MM.1S (cell line): ENCODE data around the gene S100A16.
"Not testable (repeated sequence)": the region's sequence is repeated elsewhere in the genome, so short reads cannot be mapped to it uniquely, and the experiment has no call there.

ENCODE experiments used
- DNase-seq: peaks from one replicate; pipeline ENCODE4 v3.0.0-alpha.2; 2015
- H2AFZ ChIP-seq: fragments of 300-600 bp; sonication (generic); 2 replicates; pipeline ENCODE4 v1.6.0; 2016; ENCODE audit warnings: antibody characterized with exemption, low read length
- H3F3A ChIP-seq: fragments of 300-600 bp; sonication (generic); 2 replicates; pipeline ENCODE4 v1.6.1; 2016; ENCODE audit warnings: mild to moderate bottlenecking, antibody characterized with exemption, low read length, moderate library complexity, mixed read lengths; ENCODE audit not compliant: insufficient read depth
- H3K27ac ChIP-seq: fragments of 300-600 bp; sonication (generic); 2 replicates; pipeline ENCODE4 v1.5.1; 2016; ENCODE audit warnings: mild to moderate bottlenecking, low read length
- H3K27me3 ChIP-seq: fragments of 300-600 bp; sonication (generic); replicated peaks from 2 replicates; pipeline ENCODE4 v1.6.0; 2016; ENCODE audit warnings: low read length; ENCODE audit not compliant: insufficient read depth
- H3K36me3 ChIP-seq: fragments of 300-600 bp; sonication (generic); replicated peaks from 2 replicates; pipeline ENCODE4 v1.6.1; 2016; ENCODE audit warnings: mild to moderate bottlenecking, low read length, mixed read lengths; ENCODE audit not compliant: insufficient read depth
- H3K4me1 ChIP-seq: fragments of 300-600 bp; sonication (generic); 2 replicates; pipeline ENCODE4 v1.6.1; 2016; ENCODE audit warnings: low read length, mixed read lengths
- H3K4me2 ChIP-seq: fragments of 300-600 bp; sonication (generic); 2 replicates; pipeline ENCODE4 v1.6.0; 2016; ENCODE audit warnings: low read depth, low read length
- H3K4me3 ChIP-seq: fragments of 300-600 bp; sonication (generic); 2 replicates; pipeline ENCODE4 v1.5.1; 2016; ENCODE audit warnings: low read length, mixed read lengths
- H3K79me2 ChIP-seq: fragments of 300-600 bp; sonication (generic); 2 replicates; pipeline ENCODE4 v1.6.1; 2016; ENCODE audit warnings: mixed run types, low read length, mixed read lengths
- H3K9ac ChIP-seq: fragments of 300-600 bp; sonication (generic); 2 replicates; pipeline ENCODE4 v1.6.1; 2016; ENCODE audit warnings: low read length, mixed read lengths
- H3K9me2 ChIP-seq: fragments of 300-600 bp; sonication (generic); replicated peaks from 2 replicates; pipeline ENCODE4 v1.6.1; 2016; ENCODE audit warnings: mild to moderate bottlenecking, low read length, mixed read lengths; ENCODE audit not compliant: insufficient read depth
- H3K9me3 ChIP-seq: fragments of 300-600 bp; sonication (generic); replicated peaks from 2 replicates; pipeline ENCODE4 v1.6.1; 2016; ENCODE audit warnings: mild to moderate bottlenecking, low read length, mixed read lengths; ENCODE audit not compliant: insufficient read depth
- H4K20me1 ChIP-seq: fragments of 300-600 bp; sonication (generic); 2 replicates; pipeline ENCODE4 v1.6.1; 2016; ENCODE audit warnings: mild to moderate bottlenecking, low read length, moderate library complexity, mixed read lengths; ENCODE audit not compliant: insufficient read depth
- CTCF ChIP-seq: fragments of 300-600 bp; sonication (generic); IDR thresholded peaks from 2 replicates; pipeline ENCODE4 v1.5.1; 2016; ENCODE audit warnings: antibody characterized with exemption, low read length, mixed read lengths
- EZH2 ChIP-seq: fragments of 300-600 bp; sonication (generic); optimal IDR thresholded peaks from 2 replicates; pipeline ENCODE3; 2017; ENCODE audit warnings: low read depth, mild to moderate bottlenecking, antibody characterized with exemption, low read length, mixed read lengths
- EZH2phosphoT487 ChIP-seq: fragments of 300-600 bp; sonication (generic); IDR thresholded peaks from 2 replicates; pipeline ENCODE4 v1.6.1; 2018; ENCODE audit warnings: antibody characterized with exemption, low read length

S100A16 gene

DNA sequence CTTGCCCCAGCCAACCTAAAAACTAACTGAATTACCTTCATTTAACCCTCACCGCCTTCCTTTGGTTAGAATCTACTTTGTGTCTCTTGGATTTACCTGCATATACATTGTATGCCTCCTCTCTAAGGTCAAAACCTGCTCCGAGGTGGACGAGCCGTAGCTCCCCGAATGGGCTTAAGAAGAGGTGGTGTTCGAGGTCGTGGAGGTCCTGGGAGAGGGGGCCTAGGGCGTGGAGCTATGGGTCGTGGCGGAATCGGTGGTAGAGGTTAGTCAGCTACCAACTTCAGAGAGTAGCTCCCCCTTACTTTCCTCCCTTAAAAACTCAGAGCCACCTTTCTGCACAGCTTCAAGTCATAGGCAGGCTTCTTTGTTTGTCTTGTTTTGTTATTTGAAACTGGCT is 30.2 kb upstream of the S100A16 start:
- Histone ChIP-seq H3K4me1 (no peaks in the 10 kb centered on the region), H3K4me2 (no peak overlapping the region), H3K27ac (no peak overlapping the region), H3K79me2 (peaks cover 71% of the 10 kb centered on the region), H3K9ac (no peak overlapping the region), H3K4me3 (no peak overlapping the region), H3K9me3 (no peaks in the 10 kb centered on the region), H3K9me2 (no peaks in the 10 kb centered on the region), H2AFZ (no peak overlapping the region), H3K27me3 (no peaks in the 10 kb centered on the region), H4K20me1 (no peaks in the 10 kb centered on the region), H3K36me3 (peaks cover 48% of the 10 kb centered on the region), H3F3A (no peaks in the 10 kb centered on the region)
- TF ChIP-seq EZH2phosphoT487 (no peak), CTCF (no peak), EZH2 (no peak)
- no peak for DNase-seq

- H3K9ac ChIP-seq: no peak overlapping the region
- no peaks in the 10 kb centered on the region for H3K4me1 ChIP-seq
- no peak overlapping the region for H2AFZ ChIP-seq
- no peaks in the 10 kb centered on the region for H4K20me1 ChIP-seq
- peaks cover 80% of the 10 kb centered on the region for H3K79me2 ChIP-seq
- no peak overlapping the region for H3K4me2 ChIP-seq
- peaks cover 54% of the 10 kb centered on the region for H3K36me3 ChIP-seq
- no peaks in the 10 kb centered on the region for H3K9me2 ChIP-seq
- H3K4me3 ChIP-seq: no peak overlapping the region
- H3F3A ChIP-seq: no peaks in the 10 kb centered on the region
- H3K9me3 ChIP-seq: no peaks in the 10 kb centered on the region
- no peak for TF ChIP-seq CTCF
- no peak for TF ChIP-seq EZH2phosphoT487
- DNase-seq: no peak
- no peaks in the 10 kb centered on the region for H3K27me3 ChIP-seq
- no peak overlapping the region for H3K27ac ChIP-seq
Measured at GRCh38 chr1:153642161-153642560, 29.2 kb upstream of the S100A16 start.

DNA sequence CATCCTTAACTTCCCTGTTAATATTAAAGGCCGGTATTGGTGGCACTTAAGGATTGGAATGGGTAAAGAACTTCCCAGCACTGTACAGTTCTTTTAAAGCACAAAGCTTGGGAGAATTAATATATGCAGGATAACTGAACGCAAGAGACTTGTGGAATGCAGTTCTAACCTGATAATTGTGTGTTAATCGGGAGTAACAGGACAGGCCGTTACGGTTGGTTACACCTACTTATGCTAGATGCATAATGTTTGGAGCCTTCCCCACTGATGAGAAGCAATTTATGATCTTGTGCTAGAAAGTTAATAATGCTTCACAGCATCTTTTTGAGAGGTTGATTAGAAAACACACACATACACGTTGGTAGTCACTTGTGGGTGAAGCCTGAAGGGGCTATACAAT is 27.9 kb upstream of the S100A16 start:
- no peak overlapping the region for H3K4me2 ChIP-seq
- H3K4me3 ChIP-seq: no peak overlapping the region
- H3K4me1 ChIP-seq: no peaks in the 10 kb centered on the region
- no peak overlapping the region for H3K27ac ChIP-seq
- H3K36me3 ChIP-seq: peaks cover 64% of the 10 kb centered on the region
- no peak overlapping the region for H3K9ac ChIP-seq
- DNase-seq: no peak
- no peaks in the 10 kb centered on the region for H3K9me3 ChIP-seq
- H3F3A ChIP-seq: no peaks in the 10 kb centered on the region
- H3K27me3 ChIP-seq: no peaks in the 10 kb centered on the region
- H3K9me2 ChIP-seq: no peaks in the 10 kb centered on the region
- H3K79me2 ChIP-seq: peaks cover 94% of the 10 kb centered on the region
- no peak for TF ChIP-seq EZH2
- H2AFZ ChIP-seq: no peak overlapping the region
- no peaks in the 10 kb centered on the region for H4K20me1 ChIP-seq

- H3K4me1 ChIP-seq, H3F3A ChIP-seq, DNase-seq, H3K4me2 ChIP-seq, H3K9me3 ChIP-seq, H4K20me1 ChIP-seq, H3K9ac ChIP-seq, H3K4me3 ChIP-seq, H3K9me2 ChIP-seq, H2AFZ ChIP-seq, H3K27me3 ChIP-seq, H3K27ac ChIP-seq: not testable (repeated sequence)
- Histone ChIP-seq H3K36me3 (peaks cover 63% of the 10 kb centered on the region), H3K79me2 (peaks cover 99% of the 10 kb centered on the region)
Measured at GRCh38 chr1:153640213-153640612, 27.3 kb upstream of the S100A16 start.
